PC-9 (cell line): ENCODE measurements around the gene OCA2.

ENCODE experiments used
- EZH2 ChIP-seq: fragments of 200-600 bp; sonication (generic); IDR thresholded peaks from 2 replicates; pipeline ENCODE4 v1.8.0; 2017; ENCODE audit warnings: antibody characterized with exemption, low read depth
- TF ChIP-seq, protein P1 (sequence below): fragments of 200-600 bp; sonication (generic); conservative IDR thresholded peaks from 2 replicates; pipeline ENCODE4 v1.6.1; 2017; ENCODE audit warnings: mixed run types, antibody characterized with exemption, mild to moderate bottlenecking, moderate library complexity

DNA sequence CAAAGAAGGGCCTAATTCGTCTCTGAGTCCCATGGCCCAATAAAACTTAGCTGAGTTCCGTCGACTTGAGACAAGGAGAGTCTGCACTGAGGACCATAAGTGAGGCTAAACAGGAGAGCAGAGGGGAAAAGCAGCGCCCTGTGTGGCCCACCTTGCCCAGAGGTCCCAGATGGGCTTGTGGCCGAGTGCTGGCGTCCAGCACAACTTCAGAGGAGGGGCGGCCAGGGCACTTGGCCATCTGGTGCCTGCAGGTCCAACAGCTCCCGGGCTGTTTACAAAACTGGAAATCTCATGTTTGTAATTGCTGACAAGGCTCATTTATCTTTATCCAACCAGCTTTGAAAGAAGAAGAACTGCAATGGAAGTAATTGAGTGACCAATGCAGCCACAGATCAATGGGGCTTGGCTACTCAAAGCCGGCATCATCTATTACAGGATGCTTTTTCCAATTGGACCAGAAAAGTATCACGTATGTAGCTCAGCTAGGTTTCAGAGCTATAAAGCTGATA lies 306.3 kb downstream of the OCA2 start:
- TF ChIP-seq, protein P1, sequence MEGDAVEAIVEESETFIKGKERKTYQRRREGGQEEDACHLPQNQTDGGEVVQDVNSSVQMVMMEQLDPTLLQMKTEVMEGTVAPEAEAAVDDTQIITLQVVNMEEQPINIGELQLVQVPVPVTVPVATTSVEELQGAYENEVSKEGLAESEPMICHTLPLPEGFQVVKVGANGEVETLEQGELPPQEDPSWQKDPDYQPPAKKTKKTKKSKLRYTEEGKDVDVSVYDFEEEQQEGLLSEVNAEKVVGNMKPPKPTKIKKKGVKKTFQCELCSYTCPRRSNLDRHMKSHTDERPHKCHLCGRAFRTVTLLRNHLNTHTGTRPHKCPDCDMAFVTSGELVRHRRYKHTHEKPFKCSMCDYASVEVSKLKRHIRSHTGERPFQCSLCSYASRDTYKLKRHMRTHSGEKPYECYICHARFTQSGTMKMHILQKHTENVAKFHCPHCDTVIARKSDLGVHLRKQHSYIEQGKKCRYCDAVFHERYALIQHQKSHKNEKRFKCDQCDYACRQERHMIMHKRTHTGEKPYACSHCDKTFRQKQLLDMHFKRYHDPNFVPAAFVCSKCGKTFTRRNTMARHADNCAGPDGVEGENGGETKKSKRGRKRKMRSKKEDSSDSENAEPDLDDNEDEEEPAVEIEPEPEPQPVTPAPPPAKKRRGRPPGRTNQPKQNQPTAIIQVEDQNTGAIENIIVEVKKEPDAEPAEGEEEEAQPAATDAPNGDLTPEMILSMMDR = no peak
- no peak for TF ChIP-seq EZH2
